ENCODE results near the gene LGALS1. TPM values are rescaled to one million over a fixed set of nuclear protein-coding genes. Genes with fewer than 3 reads are reported as not detected.

Gene LGALS1
- total RNA-seq, 2 experiments from 2014 or later, result 62.7 to 70.2 TPM

DNA sequence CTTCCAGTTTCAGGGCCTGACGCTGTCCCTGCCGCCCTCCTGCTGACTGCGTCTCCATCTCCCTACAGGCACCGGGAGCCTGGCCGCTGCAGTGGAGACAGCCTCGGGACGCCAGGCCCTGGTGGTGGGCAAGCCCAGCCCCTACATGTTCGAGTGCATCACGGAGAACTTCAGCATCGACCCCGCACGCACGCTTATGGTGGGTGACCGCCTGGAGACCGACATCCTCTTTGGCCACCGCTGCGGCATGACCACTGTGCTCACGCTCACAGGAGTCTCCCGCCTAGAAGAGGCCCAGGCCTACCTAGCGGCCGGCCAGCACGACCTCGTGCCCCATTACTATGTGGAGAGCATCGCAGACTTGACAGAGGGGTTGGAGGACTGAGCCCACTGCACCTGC lies 9.9 kb upstream of the LGALS1 start:
- Mint-ChIP-seq H3K27me3 (ENCODE audit: low read depth) (no peaks in the 10 kb centered on the region), H3K4me3 (no peak overlapping the region), H3K9me3 (no peaks in the 10 kb centered on the region), H3K4me1 (ENCODE audit: low read depth) (peaks cover 20% of the 10 kb centered on the region), H3K36me3 (ENCODE audit: low read depth) (peaks cover 7% of the 10 kb centered on the region), H3K27ac (no peak overlapping the region)
- DNase-seq, result no peak
- intact Hi-C loops (cut with micrococcal nuclease), result no loop called here
- CTCF ChIA-PET, result no interaction called here

DNA sequence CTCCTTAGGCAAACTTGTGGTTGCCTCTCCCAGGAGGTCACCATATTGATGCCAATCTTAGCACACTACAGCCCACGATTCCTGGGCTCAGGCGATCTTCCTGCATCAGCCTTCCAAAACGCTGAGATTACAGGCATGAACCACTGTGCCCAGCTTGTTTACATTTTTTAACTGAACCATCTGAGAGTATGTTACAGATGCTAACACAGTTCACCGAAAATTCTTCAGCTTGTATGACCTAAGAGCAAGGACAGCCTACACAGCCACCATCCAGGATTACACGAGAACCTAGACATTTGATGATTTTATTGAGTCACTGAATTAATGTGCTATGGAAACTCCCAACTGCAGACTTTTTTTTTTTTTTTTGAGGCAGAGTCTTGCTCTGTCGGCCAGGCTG lies 5.8 kb upstream of the LGALS1 start:
- Mint-ChIP-seq H3K4me3 (no peak overlapping the region), H3K27ac (no peak overlapping the region)

DNA sequence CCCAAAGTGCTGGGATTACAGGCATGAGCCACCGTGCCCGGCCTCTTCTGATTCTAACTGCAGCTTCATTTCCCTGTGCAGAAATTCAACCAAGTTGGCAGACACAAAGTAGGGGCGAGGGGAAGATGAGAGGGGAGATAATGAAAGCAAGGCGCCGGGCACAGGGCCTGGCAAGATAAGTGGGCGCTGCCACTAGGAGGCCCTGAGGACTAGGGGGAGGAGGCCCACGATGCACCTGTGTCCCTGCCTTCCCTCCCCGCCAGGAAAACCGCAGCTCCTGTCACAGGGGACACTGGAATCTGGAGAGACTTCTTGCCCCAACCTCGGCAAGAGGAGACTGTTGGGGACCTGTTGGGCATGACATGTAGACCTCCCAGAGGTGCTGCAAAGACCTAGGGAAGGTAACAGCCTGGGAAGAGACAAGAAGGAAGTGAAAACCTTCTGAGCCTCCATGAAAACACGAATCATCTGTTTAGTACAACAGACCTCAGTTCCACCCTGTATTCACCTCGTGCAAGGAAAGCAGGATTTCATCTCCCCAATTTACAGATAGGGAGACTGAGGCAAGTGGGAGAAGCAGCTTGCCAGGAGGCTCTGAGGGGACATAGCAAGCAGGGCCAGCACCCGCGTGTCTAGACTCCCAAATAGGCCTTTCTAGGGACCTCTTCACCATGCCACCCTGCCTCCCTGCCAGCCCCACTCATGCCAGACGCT lies 3.1 kb upstream of the LGALS1 start:
- H3K9me3 Mint-ChIP-seq, result no peaks in the 10 kb centered on the region
- no peak overlapping the region for H3K4me3 Mint-ChIP-seq
- H3K27ac Mint-ChIP-seq, result peak overlapping the region; percentile 37
- intact Hi-C loops (cut with micrococcal nuclease), result loop anchor here (10.0 kb wide), 1 partner anchor 438 kb away; no protein-coding TSS in a partner anchor
- peaks cover 57% of the 10 kb centered on the region for H3K4me1 Mint-ChIP-seq (ENCODE audit: low read depth)
- no peak for DNase-seq
- CTCF ChIA-PET, result interaction anchor here (1.1 to 15.6 kb wide), 7 partner anchors 11 to 38 kb away, joined by 3 to 260 read pairs (median 5); partner anchors contain the start of genes PDXP and SH3BP1
- H3K27me3 Mint-ChIP-seq (ENCODE audit: low read depth), result no peaks in the 10 kb centered on the region
- H3K36me3 Mint-ChIP-seq (ENCODE audit: low read depth), result no peaks in the 10 kb centered on the region

More for the DNA sequence above, 5.8 kb upstream of the LGALS1 start:
- Mint-ChIP-seq H3K36me3 (ENCODE audit: low read depth) (peaks cover 6% of the 10 kb centered on the region), H3K9me3 (no peaks in the 10 kb centered on the region), H3K27me3 (ENCODE audit: low read depth) (no peaks in the 10 kb centered on the region), H3K4me1 (ENCODE audit: low read depth) (peaks cover 38% of the 10 kb centered on the region)
- CTCF ChIA-PET, result interaction anchor here (2.5 to 6.4 kb wide), 2 partner anchors 11 to 26 kb away, joined by 12 to 44 read pairs; partner anchors contain the start of gene PDXP
- intact Hi-C loops (cut with micrococcal nuclease), result no loop called here
- DNase-seq, result no peak

DNA sequence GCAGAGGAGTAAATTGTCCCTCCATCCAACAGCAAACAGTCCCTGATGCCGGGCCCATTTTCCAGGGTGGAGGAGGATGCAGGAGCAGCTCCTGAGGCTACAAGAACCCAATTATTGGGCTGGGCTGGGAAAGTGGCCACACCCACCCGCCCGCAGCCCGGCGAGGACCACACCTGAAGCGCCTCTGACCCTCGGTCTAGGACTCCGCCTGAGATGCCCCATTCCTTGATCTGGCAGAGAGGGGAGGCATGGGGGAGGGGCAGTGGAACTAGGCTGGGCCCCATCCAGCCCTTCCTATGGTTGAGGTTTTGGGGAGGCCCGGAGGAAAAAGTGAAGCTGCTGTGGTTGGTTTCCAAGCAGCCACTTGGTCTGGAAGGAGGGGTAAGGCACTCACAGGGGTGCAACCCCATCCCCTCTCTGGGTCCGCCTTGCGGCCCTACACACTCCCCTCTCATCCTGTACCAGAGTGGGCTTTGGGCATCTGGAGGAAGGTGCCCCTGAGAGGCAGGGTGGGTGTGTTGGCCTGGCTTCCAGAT lies 2.4 kb upstream of the LGALS1 start:
- H3K4me1 Mint-ChIP-seq (ENCODE audit: low read depth), result peaks cover 60% of the 10 kb centered on the region
- intact Hi-C loops (cut with micrococcal nuclease), result loop anchor here (10.0 kb wide), 1 partner anchor 438 kb away; no protein-coding TSS in a partner anchor
- CTCF ChIA-PET, result interaction anchor here (2.0 to 15.6 kb wide), 2 partner anchors 11 to 30 kb away, joined by 5 to 260 read pairs; partner anchors contain the start of gene SH3BP1
- DNase-seq, result peak; percentile 31
- H3K27ac Mint-ChIP-seq, result no peak overlapping the region
- H3K4me3 Mint-ChIP-seq, result no peak overlapping the region
- no peaks in the 10 kb centered on the region for H3K27me3 Mint-ChIP-seq (ENCODE audit: low read depth)
- no peaks in the 10 kb centered on the region for H3K36me3 Mint-ChIP-seq (ENCODE audit: low read depth)
- no peaks in the 10 kb centered on the region for H3K9me3 Mint-ChIP-seq

DNA sequence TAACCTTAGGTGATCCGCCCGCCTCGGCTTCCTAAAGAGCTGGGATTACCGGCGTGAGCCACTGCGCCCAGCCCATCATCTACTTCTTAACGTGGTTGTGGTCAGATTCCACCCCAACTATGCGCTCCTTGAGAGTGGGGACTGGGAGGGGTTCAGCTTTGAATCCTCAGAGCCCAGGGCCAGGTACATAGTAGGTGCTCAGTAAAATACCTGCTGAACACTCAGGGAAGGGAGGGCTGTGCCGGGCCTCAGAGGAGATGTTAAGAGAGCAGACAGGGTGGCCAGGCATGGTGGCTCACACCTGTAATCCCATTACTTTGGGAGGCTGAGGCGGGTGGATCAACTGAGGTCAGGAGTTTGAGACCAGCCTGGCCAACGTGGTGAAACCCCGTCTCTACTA lies 1.2 kb upstream of the LGALS1 start:
- H3K27me3 Mint-ChIP-seq (ENCODE audit: low read depth), result no peaks in the 10 kb centered on the region
- H3K9me3 Mint-ChIP-seq, result no peaks in the 10 kb centered on the region
- intact Hi-C loops (cut with micrococcal nuclease), result loop anchor here (10.0 kb wide), 1 partner anchor 439 kb away; no protein-coding TSS in a partner anchor
- CTCF ChIA-PET, result interaction anchor here (15.6 kb wide), 1 partner anchor 31 kb away, joined by 260 read pairs; the partner anchor contains the start of gene SH3BP1
- DNase-seq, result no peak
- H3K4me1 Mint-ChIP-seq (ENCODE audit: low read depth), result peaks cover 62% of the 10 kb centered on the region
- peak overlapping the region; percentile 36 for H3K4me3 Mint-ChIP-seq
- no peaks in the 10 kb centered on the region for H3K36me3 Mint-ChIP-seq (ENCODE audit: low read depth)
- peak overlapping the region; percentile 24 for H3K27ac Mint-ChIP-seq

DNA sequence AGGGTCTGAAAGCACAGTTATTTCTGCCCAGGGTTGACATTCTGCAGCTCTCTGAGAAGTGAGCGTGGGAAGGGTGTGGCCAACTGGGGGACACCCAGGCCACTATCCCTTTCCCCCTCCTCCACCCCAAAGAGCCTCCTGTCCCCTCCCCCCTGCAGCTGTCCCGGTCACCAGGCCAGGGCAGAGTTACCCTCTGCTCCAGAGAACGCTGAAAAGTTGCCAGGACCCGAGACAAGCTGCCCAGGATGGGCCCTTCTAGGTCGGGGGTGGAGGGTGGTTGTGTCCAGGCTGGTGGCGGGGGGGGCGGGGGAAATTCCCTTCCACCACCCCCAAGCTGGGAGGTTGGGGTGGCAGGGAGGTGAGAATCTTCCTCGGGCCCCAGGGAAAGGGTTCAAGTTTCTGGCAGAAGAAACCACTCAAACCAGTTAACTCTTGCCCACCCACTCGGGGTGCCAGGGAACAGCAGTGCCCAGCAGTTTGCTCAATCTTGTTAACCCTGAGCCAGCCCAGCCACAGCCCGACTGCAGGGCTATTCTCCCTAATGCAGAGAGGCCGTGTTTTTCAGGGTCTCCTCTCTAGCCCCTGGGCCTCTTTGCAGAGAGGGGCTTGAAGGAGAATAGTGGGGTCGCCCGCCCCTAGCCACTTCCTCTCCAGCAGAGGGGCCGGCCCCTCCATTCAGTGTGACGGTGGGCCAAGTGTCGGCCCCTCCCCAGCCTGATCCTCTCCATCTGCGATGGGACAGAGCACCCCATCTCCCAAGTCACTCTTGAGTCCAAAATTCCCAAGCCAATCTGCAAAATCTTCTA lies 697 bp downstream of the LGALS1 start:
- Mint-ChIP-seq H3K27ac (peak overlapping the region; percentile 95), H3K9me3 (no peaks in the 10 kb centered on the region), H3K36me3 (ENCODE audit: low read depth) (no peaks in the 10 kb centered on the region), H3K4me1 (ENCODE audit: low read depth) (peaks cover 56% of the 10 kb centered on the region), H3K4me3 (peak overlapping the region; percentile 83), H3K27me3 (ENCODE audit: low read depth) (no peaks in the 10 kb centered on the region)
- intact Hi-C loops (cut with micrococcal nuclease), result loop anchor here (5.0 to 10.0 kb wide), 3 partner anchors 131 to 441 kb away; partner anchors contain the start of genes ANKRD54 and GCAT
- DNase-seq, result peak; percentile 35
- CTCF ChIA-PET, result interaction anchor here (1.1 to 15.6 kb wide), 4 partner anchors 15 to 51 kb away, joined by 3 to 260 read pairs (median 6); partner anchors contain the start of genes PDXP and SH3BP1

DNA sequence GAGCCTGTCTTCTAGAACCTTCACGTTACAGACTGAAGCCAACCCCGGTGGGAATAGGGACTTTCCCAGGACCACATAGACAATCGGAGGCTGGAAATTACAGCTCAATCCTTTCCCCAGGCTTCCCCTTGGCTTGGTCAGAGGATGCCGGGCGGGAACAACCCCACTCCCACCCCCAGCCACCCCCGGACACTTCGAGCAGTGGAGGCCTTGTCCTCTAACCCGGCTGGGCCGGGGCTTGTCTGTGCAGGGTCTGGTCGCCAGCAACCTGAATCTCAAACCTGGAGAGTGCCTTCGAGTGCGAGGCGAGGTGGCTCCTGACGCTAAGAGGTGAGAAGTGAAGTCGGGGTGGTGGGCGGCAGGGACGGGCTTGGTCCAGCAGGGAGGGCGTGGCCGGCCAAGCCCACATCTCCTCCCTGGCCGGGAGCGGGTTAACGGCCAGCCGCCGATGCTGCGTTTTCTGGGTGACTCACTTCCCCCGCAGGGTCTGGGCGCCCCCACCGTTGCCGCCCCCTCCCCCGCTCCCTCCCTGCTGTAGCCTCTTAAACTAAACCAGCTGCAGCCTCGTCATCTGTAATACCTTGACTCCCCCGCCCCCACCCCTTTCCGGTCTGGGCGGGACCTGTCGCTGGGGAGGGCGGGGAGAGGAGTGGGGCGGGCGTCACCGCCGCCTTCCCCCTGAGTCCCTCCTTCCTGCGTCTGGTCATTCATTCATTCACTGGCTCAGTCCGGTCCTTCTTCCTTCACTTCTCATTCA lies 1.5 kb downstream of the LGALS1 start:
- Mint-ChIP-seq H3K4me1 (ENCODE audit: low read depth) (peaks cover 56% of the 10 kb centered on the region), H3K36me3 (ENCODE audit: low read depth) (no peaks in the 10 kb centered on the region), H3K4me3 (peak overlapping the region; percentile 83), H3K27ac (peak overlapping the region; percentile 95), H3K27me3 (ENCODE audit: low read depth) (no peaks in the 10 kb centered on the region), H3K9me3 (no peaks in the 10 kb centered on the region)
- peak; percentile 97 for DNase-seq
- CTCF ChIA-PET, result interaction anchor here (0.9 to 15.6 kb wide), 3 partner anchors 15 to 34 kb away, joined by 3 to 260 read pairs (median 6); partner anchors contain the start of genes PDXP and SH3BP1
- intact Hi-C loops (cut with micrococcal nuclease), result loop anchor here (1.0 to 10.0 kb wide), 6 partner anchors 19 to 442 kb away; partner anchors contain the start of genes ANKRD54, GCAT, GGA1 and PDXP

DNA sequence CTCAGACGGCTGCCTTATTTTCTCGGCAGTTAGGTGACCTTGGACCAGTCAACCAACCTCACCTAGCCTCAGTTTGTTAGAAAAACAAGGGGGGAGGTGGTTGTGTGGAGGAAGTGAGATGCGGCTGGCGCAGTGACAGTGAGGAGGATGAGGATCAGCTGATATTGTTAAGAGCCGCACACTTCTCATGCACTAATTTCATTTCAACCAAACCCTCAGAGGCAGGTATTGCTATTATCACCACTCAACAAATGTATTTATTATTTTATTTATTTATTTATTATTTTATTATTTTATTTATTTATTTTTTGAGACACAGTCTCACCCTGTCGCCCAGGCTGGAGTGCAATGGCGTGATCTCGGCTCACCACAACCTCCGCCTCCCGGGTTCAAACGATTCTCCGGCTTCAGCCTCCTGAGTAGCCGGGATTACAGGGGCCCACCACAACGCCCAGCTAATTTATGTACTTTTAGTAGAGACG lies 2.1 kb downstream of the LGALS1 start:
- Mint-ChIP-seq H3K36me3 (ENCODE audit: low read depth) (no peaks in the 10 kb centered on the region), H3K27me3 (ENCODE audit: low read depth) (no peaks in the 10 kb centered on the region), H3K27ac (peak overlapping the region; percentile 95), H3K4me1 (ENCODE audit: low read depth) (peaks cover 50% of the 10 kb centered on the region), H3K9me3 (no peaks in the 10 kb centered on the region), H3K4me3 (peak overlapping the region; percentile 83)
- intact Hi-C loops (cut with micrococcal nuclease), result loop anchor here (1.0 to 10.0 kb wide), 6 partner anchors 19 to 443 kb away; partner anchors contain the start of genes ANKRD54, GCAT, GGA1 and PDXP
- DNase-seq, result no peak
- CTCF ChIA-PET, result interaction anchor here (0.9 to 15.6 kb wide), 3 partner anchors 19 to 71 kb away, joined by 3 to 260 read pairs (median 4); partner anchors contain the start of genes PDXP and SH3BP1

DNA sequence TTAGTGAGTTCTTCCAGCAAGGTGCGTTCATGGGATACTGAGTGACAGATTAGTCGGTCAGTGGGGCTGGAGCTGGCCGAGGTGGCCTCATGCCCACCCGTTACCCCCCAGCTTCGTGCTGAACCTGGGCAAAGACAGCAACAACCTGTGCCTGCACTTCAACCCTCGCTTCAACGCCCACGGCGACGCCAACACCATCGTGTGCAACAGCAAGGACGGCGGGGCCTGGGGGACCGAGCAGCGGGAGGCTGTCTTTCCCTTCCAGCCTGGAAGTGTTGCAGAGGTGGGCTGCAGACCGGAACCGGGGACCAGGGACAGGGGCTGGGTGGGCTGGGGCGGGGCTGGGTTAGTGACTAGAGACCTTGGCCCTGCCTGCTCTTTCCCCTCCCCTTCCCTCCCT lies 2.9 kb downstream of the LGALS1 start:
- H3K4me3 Mint-ChIP-seq, result no peak overlapping the region
- intact Hi-C loops (cut with micrococcal nuclease), result loop anchor here (5.0 to 10.0 kb wide), 3 partner anchors 129 to 444 kb away; partner anchors contain the start of genes ANKRD54 and GCAT
- H3K27ac Mint-ChIP-seq, result no peak overlapping the region

DNA sequence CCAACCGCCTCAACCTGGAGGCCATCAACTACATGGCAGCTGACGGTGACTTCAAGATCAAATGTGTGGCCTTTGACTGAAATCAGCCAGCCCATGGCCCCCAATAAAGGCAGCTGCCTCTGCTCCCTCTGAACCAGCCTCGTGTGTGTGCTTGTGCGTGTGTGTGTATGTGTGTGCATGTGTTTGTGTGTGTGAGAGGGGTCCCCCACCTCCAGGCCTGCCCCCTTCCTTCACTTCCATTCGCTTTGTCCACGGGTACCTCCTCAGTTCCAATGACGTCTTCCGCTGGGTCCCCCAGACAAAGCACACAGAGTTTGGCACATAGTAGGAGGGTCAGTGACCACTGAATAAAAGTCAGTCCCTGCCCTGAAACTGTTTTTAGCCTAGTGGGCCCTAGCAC lies 4.2 kb downstream of the LGALS1 start:
- no peaks in the 10 kb centered on the region for H3K36me3 Mint-ChIP-seq (ENCODE audit: low read depth)
- H3K27ac Mint-ChIP-seq, result no peak overlapping the region
- no peaks in the 10 kb centered on the region for H3K27me3 Mint-ChIP-seq (ENCODE audit: low read depth)
- intact Hi-C loops (cut with micrococcal nuclease), result loop anchor here (5.0 to 10.0 kb wide), 3 partner anchors 128 to 445 kb away; partner anchors contain the start of genes ANKRD54 and GCAT
- H3K9me3 Mint-ChIP-seq, result no peaks in the 10 kb centered on the region
- DNase-seq, result no peak
- H3K4me3 Mint-ChIP-seq, result peak overlapping the region; percentile 10
- peaks cover 32% of the 10 kb centered on the region for H3K4me1 Mint-ChIP-seq (ENCODE audit: low read depth)
- CTCF ChIA-PET, result interaction anchor here (0.5 to 15.6 kb wide), 10 partner anchors 18 to 219 kb away, joined by 3 to 260 read pairs (median 8); partner anchors contain the start of genes PDXP and SH3BP1

More for the DNA sequence above, 2.9 kb downstream of the LGALS1 start:
- Mint-ChIP-seq H3K27me3 (ENCODE audit: low read depth) (no peaks in the 10 kb centered on the region), H3K9me3 (no peaks in the 10 kb centered on the region), H3K4me1 (ENCODE audit: low read depth) (peaks cover 42% of the 10 kb centered on the region), H3K36me3 (ENCODE audit: low read depth) (no peaks in the 10 kb centered on the region)
- DNase-seq, result no peak
- CTCF ChIA-PET, result interaction anchor here (0.7 to 15.6 kb wide), 3 partner anchors 35 to 227 kb away, joined by 4 to 260 read pairs (median 4); partner anchors contain the start of gene SH3BP1

All from activated naive CD4-positive, alpha-beta T cell treated with anti-CD3 and anti-CD28 coated beads for 36 hours (primary cell).